Neural cell (in vitro differentiated cells): ENCODE data around the gene VAMP5. TPM values are rescaled to one million over a fixed set of nuclear protein-coding genes. Genes with fewer than 3 reads are reported as not detected.

Experiments used
- H2AFZ ChIP-seq: fragments of 200-600, 300-800 bp; sonication (generic), shearing (Covaris generic); 2 replicates; pipeline ENCODE4 v1.6.0; 2014; ENCODE audit warnings: low read depth, mild to moderate bottlenecking, antibody characterized with exemption, low read length, moderate library complexity
- H3F3A ChIP-seq: fragments of 200-600 bp; shearing (Covaris generic); 2 replicates; pipeline ENCODE4 v1.6.1; 2016; ENCODE audit warnings: mild to moderate bottlenecking, moderate library complexity, mixed read lengths, antibody characterized with exemption, low read length; ENCODE audit not compliant: insufficient read depth, poor library complexity, severe bottlenecking
- H3K27ac ChIP-seq: fragments of 200-600, 300-800 bp; sonication (generic), shearing (Covaris generic); 2 replicates; pipeline ENCODE4 v1.5.1; 2014; ENCODE audit warnings: mild to moderate bottlenecking, low read length, moderate library complexity
- H3K27me3 ChIP-seq: fragments of 300-800, 200-600 bp; sonication (generic), shearing (Covaris generic); 2 replicates; pipeline ENCODE4 v1.6.0; 2014; ENCODE audit warnings: mild to moderate bottlenecking, low read depth, low read length, moderate library complexity; ENCODE audit not compliant: insufficient read depth
- H3K36me3 ChIP-seq: fragments of 300-800, 200-600 bp; sonication (generic), shearing (Covaris generic); 2 replicates; pipeline ENCODE4 v1.5.1; 2014; ENCODE audit warnings: mild to moderate bottlenecking, antibody characterized with exemption, low read length, moderate library complexity; ENCODE audit not compliant: insufficient read depth
- H3K4me2 ChIP-seq: fragments of 300-800, 200-600 bp; sonication (generic), shearing (Covaris generic); 2 replicates; pipeline ENCODE4 v1.6.0; 2014; ENCODE audit warnings: mild to moderate bottlenecking, low read length
- H3K4me3 ChIP-seq: fragments of 300-800, 200-600 bp; sonication (generic), shearing (Covaris generic); 2 replicates; pipeline ENCODE4 v1.5.1; 2014; ENCODE audit warnings: mild to moderate bottlenecking, low read length, moderate library complexity
- H3K79me2 ChIP-seq: fragments of 200-600 bp; shearing (Covaris generic); replicated peaks from 2 replicates; pipeline ENCODE4 v1.6.0; 2014; ENCODE audit warnings: mild to moderate bottlenecking, low read length, moderate library complexity; ENCODE audit not compliant: insufficient read depth
- H3K9ac ChIP-seq: fragments of 300-800, 200-600 bp; sonication (generic), shearing (Covaris generic); 2 replicates; pipeline ENCODE4 v1.6.1; 2016; ENCODE audit warnings: mild to moderate bottlenecking, low read length, mixed read lengths
- H3K9me2 ChIP-seq: fragments of 200-600 bp; shearing (Covaris generic); 2 replicates; pipeline ENCODE4 v1.6.1; 2016; ENCODE audit warnings: mild to moderate bottlenecking, low read length, mixed read lengths; ENCODE audit not compliant: insufficient read depth
- H3K9me3 ChIP-seq: fragments of 200-600, 300-800 bp; sonication (generic), shearing (Covaris generic); 2 replicates; pipeline ENCODE4 v1.6.1; 2016; ENCODE audit warnings: mild to moderate bottlenecking, mixed run types, low read length, moderate library complexity, mixed read lengths
- H4K20me1 ChIP-seq: fragments of 200-600 bp; shearing (Covaris generic); 2 replicates; pipeline ENCODE4 v1.6.1; 2016; ENCODE audit warnings: mild to moderate bottlenecking, mixed run types; ENCODE audit not compliant: insufficient read depth
- EP300 ChIP-seq: fragments of 450-650 bp; conservative IDR thresholded peaks from 2 replicates; pipeline ENCODE4 v1.6.1; 2014; ENCODE audit warnings: antibody characterized with exemption, mild to moderate bottlenecking, moderate library complexity; ENCODE audit not compliant: poor library complexity, severe bottlenecking
- EZH2 ChIP-seq: fragments of 200-600, 300-800 bp; shearing (Covaris generic), sonication (generic); IDR thresholded peaks from 2 replicates; pipeline ENCODE4 v1.6.1; 2014; ENCODE audit warnings: antibody characterized with exemption, low read length, borderline replicate concordance, mild to moderate bottlenecking; ENCODE audit not compliant: insufficient read depth, poor library complexity, severe bottlenecking
- MXI1 ChIP-seq: fragments of 450-650 bp; conservative IDR thresholded peaks from 2 replicates; pipeline ENCODE4 v1.6.1; 2014; ENCODE audit warnings: antibody characterized with exemption, mild to moderate bottlenecking; ENCODE audit not compliant: poor library complexity, severe bottlenecking
- POLR2AphosphoS5 ChIP-seq: IDR thresholded peaks from 2 replicates; pipeline ENCODE4 v1.6.1; 2012
- RAD21 ChIP-seq: fragments of 450-650 bp; conservative IDR thresholded peaks from 2 replicates; pipeline ENCODE4 v1.6.1; 2014; ENCODE audit warnings: antibody characterized with exemption, mild to moderate bottlenecking, moderate library complexity
- REST ChIP-seq: IDR thresholded peaks from 2 replicates; pipeline ENCODE4 v1.6.1; 2012; ENCODE audit warnings: borderline replicate concordance
- SMC3 ChIP-seq: fragments of 450-650 bp; conservative IDR thresholded peaks from 2 replicates; pipeline ENCODE4 v1.6.1; 2014; ENCODE audit warnings: antibody characterized with exemption, mild to moderate bottlenecking, moderate library complexity; ENCODE audit not compliant: poor library complexity
- TAF1 ChIP-seq: IDR thresholded peaks from 2 replicates; pipeline ENCODE4 v1.6.1; 2012; ENCODE audit warnings: low read depth
- polyA plus RNA-seq: library from polyadenylated mRNA; depleted of rRNA; stranded (reverse); fragments of >200 nt; gene quantifications from 2 replicates; pipeline ENCODE4 v1.2.3, GENCODE V29; 2014
- TF ChIP-seq, protein P1 (sequence below): fragments of 450-650 bp; IDR thresholded peaks from 2 replicates; pipeline ENCODE4 v1.5.1; 2014; ENCODE audit warnings: antibody characterized with exemption, mild to moderate bottlenecking, moderate library complexity; ENCODE audit not compliant: poor library complexity, severe bottlenecking

The VAMP5 gene
- polyA plus RNA-seq, 1 donor from 2014 or later, result not detected

- Histone ChIP-seq H3K4me3 (no peak overlapping the region), H3K9me2 (no peaks in the 10 kb centered on the region), H4K20me1 (no peaks in the 10 kb centered on the region), H3K4me2 (no peak overlapping the region), H3K79me2 (no peaks in the 10 kb centered on the region), H2AFZ (no peak overlapping the region), H3K27me3 (no peaks in the 10 kb centered on the region), H3K9me3 (no peaks in the 10 kb centered on the region), H3F3A (no peaks in the 10 kb centered on the region), H3K27ac (no peak overlapping the region), H3K9ac (no peak overlapping the region), H3K36me3 (peaks cover 7% of the 10 kb centered on the region)
- TF ChIP-seq EP300 (no peak), RAD21 (no peak), REST (no peak), SMC3 (no peak)
- TF ChIP-seq, protein P1, sequence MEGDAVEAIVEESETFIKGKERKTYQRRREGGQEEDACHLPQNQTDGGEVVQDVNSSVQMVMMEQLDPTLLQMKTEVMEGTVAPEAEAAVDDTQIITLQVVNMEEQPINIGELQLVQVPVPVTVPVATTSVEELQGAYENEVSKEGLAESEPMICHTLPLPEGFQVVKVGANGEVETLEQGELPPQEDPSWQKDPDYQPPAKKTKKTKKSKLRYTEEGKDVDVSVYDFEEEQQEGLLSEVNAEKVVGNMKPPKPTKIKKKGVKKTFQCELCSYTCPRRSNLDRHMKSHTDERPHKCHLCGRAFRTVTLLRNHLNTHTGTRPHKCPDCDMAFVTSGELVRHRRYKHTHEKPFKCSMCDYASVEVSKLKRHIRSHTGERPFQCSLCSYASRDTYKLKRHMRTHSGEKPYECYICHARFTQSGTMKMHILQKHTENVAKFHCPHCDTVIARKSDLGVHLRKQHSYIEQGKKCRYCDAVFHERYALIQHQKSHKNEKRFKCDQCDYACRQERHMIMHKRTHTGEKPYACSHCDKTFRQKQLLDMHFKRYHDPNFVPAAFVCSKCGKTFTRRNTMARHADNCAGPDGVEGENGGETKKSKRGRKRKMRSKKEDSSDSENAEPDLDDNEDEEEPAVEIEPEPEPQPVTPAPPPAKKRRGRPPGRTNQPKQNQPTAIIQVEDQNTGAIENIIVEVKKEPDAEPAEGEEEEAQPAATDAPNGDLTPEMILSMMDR, result no peak
Measured at GRCh38 chr2:85604568-85605339, 20.5 kb downstream of the VAMP5 start.

DNA sequence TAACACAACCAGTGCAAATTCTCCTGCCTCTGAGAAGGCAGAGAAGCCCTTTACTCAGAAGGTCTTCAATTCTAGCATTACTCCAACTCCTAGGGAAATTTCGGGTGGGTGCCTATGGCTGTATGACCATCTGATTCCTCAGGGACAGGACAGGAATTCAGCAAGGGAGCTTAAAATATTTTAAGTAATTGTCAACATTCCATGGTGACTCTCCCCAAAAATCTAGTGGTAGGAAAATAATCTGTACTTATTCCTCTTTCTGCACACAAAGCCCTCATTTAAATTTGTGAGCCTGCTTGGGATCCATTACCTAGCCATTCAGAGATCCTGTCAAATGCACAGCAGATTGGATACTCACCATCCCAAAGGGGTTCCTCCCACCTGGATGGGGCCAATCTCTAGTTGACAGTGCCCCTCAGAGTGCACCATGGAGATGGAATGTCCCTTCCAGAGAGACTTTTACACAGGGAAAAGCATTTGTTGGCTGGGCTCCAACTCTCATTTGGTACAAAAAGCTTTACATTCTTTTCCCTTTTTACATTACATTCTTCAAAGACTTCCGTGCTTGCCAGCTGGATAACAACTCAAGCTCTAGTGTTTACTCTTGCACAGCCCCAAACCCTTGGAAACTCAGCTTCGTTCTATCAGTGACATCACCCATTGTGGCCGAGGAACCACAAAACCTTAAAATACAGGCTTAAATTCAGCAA, 21.3 kb downstream of the VAMP5 start:
- Histone ChIP-seq H3K27ac (no peak overlapping the region), H2AFZ (no peak overlapping the region), H3K9me2 (no peaks in the 10 kb centered on the region), H4K20me1 (no peaks in the 10 kb centered on the region), H3K4me2 (no peak overlapping the region), H3K79me2 (no peaks in the 10 kb centered on the region), H3K4me3 (no peak overlapping the region), H3K36me3 (peaks cover 7% of the 10 kb centered on the region), H3F3A (no peaks in the 10 kb centered on the region), H3K27me3 (no peaks in the 10 kb centered on the region), H3K9me3 (no peaks in the 10 kb centered on the region), H3K9ac (no peak overlapping the region)
- no peak for TF ChIP-seq REST
- TF ChIP-seq, protein P1, result no peak
- TF ChIP-seq MXI1, result no peak
- TF ChIP-seq TAF1, result no peak
- TF ChIP-seq EP300, result no peak
- TF ChIP-seq RAD21, result no peak
- no peak for TF ChIP-seq SMC3
- TF ChIP-seq EZH2, result no peak
- no peak for TF ChIP-seq POLR2AphosphoS5
